SW 1271 (cell line): ENCODE measurements around the gene MARCHF3.
"Not testable (repeated sequence)": the region's sequence is repeated elsewhere in the genome, so short reads cannot be mapped to it uniquely, and the experiment has no call there.

Experiments used
- DNase-seq, 2 experiments: peaks; one replicate each; lab custom pipeline; 2025; lab: John Stamatoyannopoulos, UW

The MARCHF3 gene

DNA sequence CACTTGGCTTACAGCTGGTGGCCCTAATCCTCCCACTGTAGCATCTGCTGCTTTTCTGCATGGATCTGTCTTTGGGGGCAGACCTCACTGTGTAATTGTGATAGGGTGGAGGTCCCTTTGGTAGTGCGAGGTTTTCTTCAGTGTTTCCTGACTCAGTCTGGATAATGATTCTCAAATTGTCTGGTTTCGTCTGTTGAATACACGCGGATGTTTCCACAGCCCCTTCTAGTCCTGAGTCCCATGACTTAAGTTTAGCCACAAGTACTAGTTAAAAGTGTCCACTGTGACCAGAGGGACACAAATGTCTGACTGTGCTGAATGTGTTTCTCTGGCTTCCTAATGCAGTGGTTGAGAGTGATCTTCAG, 182.9 kb downstream of the MARCHF3 start:
- DNase-seq: no peak

DNA sequence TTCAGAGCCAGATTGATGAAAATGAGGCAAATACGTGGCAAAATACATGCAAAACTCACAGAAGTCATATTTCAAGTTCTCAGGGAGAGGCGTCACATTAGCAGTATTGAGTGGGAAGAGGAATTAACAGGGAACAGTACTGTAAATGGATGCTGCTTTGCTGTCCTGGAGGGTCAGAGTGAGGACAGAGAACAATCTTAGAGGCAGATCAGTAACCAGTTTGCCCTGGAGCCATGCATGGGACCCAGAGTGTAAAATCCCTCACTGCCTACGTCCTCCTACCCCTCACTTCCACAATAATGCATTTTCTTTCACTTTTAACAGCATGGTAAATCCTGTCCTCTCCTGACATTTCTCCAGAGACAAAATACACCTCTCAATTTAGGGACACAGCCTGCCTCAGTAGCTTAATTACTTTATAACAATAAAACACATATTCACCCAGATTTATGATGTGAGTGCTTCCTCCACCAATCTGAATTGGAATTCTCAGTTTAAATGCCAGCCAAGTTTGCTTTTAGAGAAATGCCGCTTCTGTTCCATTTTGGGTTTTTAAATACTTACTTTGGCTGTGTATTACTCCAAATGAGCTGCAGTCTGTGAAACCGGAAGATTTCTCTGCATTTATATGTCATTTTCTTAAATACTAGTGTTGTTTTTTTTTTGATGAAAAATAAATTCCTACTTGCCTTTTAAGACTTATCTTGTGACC, 183.5 kb downstream of the MARCHF3 start:
- DNase-seq: no peak

GRCh38 chr5:126846344-126846743, 184.0 kb downstream of the MARCHF3 start:
- no peak for DNase-seq

DNA sequence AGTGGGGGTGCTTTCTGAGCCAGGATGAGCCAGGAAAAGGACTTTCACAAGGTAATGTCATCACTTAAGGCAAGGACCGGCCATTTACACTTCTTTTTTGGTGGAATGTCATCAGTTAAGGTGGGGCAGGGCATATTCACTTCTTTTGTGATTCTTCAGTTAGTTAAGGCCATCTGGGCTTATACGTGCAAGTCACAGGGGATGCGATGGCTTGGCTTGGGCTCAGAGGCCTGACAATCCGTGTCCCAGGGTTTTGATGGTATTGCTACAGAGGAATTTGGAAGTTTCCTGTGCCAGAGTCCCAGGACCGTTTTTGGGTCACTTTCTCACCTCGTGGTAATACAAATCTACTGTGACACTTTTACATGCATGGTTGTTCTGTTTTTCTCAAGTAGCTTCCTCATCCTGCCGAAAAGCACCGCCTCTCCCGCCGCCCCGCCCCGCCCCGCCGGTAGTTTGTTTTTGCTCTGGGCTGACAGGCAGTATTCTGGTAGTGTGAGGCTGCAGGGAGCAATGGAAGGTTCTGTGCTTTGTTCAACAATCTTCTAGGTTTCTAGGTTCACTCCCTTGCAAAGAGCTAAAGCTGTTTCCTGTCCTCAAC, 184.8 kb downstream of the MARCHF3 start:
- DNase-seq: not testable (repeated sequence)

GRCh38 chr5:126843375-126843774, 187.0 kb downstream of the MARCHF3 start:
- not testable (repeated sequence) for DNase-seq

- not testable (repeated sequence) for DNase-seq
Observed at GRCh38 chr5:126839407-126839806, 191.0 kb downstream of the MARCHF3 start.

- no peak for DNase-seq
Observed at GRCh38 chr5:126837906-126838539, 192.3 kb downstream of the MARCHF3 start.

DNA sequence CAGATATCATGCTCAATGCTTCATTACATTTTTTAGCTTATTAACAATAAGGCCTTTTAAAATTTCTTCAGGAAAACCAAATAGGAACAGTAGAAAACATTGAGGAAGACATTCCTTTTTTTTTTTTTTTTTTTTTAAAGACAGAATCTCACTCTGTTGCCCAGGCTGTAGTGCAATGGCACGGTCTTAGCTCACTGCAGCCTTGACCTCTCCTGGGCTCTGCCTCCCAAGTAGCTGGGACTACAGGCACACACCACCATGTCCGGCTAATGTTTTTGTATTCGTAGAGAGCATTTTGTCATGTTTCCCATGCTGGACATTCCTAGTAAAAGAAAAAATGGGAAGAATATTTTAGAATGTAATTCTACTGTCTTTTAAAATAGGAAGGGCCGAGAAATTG, 193.1 kb downstream of the MARCHF3 start:
- DNase-seq: no peak

DNA sequence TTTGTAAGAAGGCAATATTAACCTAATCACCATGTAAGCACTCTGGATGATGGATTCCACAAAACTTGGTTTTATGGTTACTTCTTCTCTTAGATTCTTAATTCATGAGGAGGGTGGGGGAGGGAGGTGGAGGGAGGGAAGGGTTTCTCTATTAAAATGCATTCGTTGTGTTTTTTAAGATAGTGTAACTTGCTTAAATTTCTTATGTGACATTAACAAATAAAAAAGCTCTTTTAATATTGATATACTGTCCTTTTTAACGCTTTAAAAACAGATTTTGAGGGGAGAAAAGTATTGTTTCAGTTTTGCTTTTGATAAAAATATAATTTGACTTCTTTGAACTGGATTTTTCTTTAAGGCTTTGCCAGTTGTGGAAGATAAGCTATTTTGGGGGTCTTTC, 193.6 kb downstream of the MARCHF3 start:
- no peak for DNase-seq

DNA sequence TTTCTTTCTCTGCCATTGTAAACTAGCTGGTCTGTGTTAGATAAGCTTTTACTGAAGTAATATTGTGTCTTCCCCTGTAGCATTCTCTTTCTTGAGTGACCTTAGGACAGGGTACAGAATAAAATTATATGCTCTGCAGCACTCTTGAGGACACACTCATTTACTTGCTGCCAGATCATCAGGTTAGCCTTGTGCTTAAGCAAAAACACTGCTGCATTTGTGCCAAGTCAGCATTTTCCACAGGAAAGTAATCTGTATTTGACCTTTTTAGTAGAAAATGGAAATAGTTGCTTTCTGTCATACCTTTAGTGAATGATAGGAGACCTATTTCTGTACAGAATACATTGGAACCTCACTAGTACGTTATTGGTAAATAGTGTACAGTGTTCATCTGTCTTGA, 199.2 kb downstream of the MARCHF3 start:
- DNase-seq: no peak

DNA sequence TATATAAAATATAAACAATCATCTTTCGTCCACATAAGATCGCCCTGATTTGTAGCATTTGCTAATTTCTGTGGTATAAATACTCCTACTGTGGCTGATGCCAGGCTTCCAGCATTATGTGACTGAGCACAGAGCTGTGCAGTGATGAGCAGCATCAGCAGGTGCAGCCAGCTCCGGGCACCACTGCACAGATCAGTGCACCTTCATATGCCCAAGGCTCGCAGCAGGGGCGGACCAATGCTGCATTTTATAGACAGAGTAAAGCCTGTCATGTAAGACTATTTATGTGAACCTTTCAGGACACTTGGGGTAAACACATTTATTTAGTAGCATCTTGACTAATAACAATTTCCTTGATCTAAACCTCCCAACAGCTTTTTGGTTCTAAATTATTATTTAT, 200.3 kb downstream of the MARCHF3 start:
- DNase-seq: no peak

- DNase-seq: no peak
Observed at GRCh38 chr5:126829098-126829497, 201.3 kb downstream of the MARCHF3 start.

GRCh38 chr5:126826619-126827215, 203.6 kb downstream of the MARCHF3 start:
- no peak for DNase-seq

DNA sequence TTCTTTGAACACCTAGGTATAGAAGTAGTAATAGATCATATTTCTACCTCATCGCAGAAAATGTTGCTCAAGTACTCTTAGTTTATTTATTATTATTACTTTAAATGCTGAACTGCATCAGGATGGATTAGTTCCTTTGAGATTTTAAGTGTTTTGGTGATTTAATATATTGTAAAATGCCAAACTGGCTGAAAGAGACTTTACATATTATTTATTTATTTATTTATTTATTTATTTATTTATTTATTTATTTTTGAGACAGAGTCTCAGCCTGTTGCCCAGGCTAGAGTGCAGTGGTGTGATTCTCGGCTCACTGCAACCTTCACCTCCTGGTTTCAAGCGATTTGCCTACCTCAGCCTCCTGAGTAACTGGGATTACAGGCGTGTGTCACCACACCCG, 211.1 kb downstream of the MARCHF3 start:
- DNase-seq: no peak

DNA sequence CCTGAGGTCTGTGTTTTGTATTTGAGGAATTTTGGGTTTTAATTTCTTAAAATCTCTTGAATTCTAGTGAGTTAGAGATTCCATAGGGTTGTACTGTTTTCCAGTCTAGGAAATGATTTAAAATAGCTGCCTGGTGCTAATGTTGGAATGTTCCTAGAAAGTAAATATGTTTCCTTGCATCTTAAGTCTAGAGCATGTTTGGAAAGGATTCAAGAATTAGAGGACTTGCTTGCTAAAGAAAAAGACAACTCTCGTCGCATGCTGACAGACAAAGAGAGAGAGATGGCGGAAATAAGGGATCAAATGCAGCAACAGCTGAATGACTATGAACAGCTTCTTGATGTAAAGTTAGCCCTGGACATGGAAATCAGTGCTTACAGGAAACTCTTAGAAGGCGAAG, 211.6 kb downstream of the MARCHF3 start:
- DNase-seq: no peak
